MCF 10A (cell line): ENCODE data around the gene CWC27. TPM values are rescaled to one million over a fixed set of nuclear protein-coding genes. Genes with fewer than 3 reads are reported as not detected.

Experiments
- BruUV-seq: library from RNA; stranded (reverse); fragments of 400-500 nt; replicated peaks from 2 replicates; lab custom pipeline; 2021; lab: Mats Ljungman, UMichigan
- CTCF ChIA-PET: fragments of 300-600 bp; sonication (Branson Sonifier 250); formaldehyde crosslinking; extraction: SDS; loops from one replicate; lab custom pipeline; 2021; ENCODE audit warnings: antibody characterized with exemption, inconsistent platforms; lab: Yijun Ruan, JAX
- POLR2A ChIA-PET: fragments of 300-600, 350-650 bp; sonication (Branson Sonifier 250); formaldehyde crosslinking; extraction: SDS; loops from one replicate; lab custom pipeline; 2020; ENCODE audit warnings: antibody characterized with exemption, inconsistent platforms; lab: Yijun Ruan, JAX
- DNase-seq: peaks from one replicate; pipeline ENCODE4 v3.0.0-alpha.2; 2018; ENCODE audit not compliant: unreplicated experiment
- H3K27ac Mint-ChIP-seq: one replicate; pipeline ENCODE4 v1.8.0; 2022; ENCODE audit warnings: mild to moderate bottlenecking, low read depth, mixed read lengths; ENCODE audit not compliant: unreplicated experiment
- H3K27me3 Mint-ChIP-seq: one replicate; pipeline ENCODE4 v1.8.0; 2022; ENCODE audit warnings: mixed read lengths; ENCODE audit not compliant: insufficient read depth, unreplicated experiment
- H3K36me3 Mint-ChIP-seq: one replicate; pipeline ENCODE4 v1.8.0; 2022; ENCODE audit warnings: mild to moderate bottlenecking, moderate library complexity, mixed read lengths; ENCODE audit not compliant: insufficient read depth, unreplicated experiment
- H3K4me1 Mint-ChIP-seq: one replicate; pipeline ENCODE4 v1.8.0; 2022; ENCODE audit warnings: mixed read lengths; ENCODE audit not compliant: insufficient read depth, unreplicated experiment
- H3K4me3 Mint-ChIP-seq: one replicate; pipeline ENCODE4 v1.8.0; 2022; ENCODE audit warnings: mild to moderate bottlenecking, moderate library complexity, mixed read lengths; ENCODE audit not compliant: unreplicated experiment
- H3K9me3 Mint-ChIP-seq: one replicate; pipeline ENCODE4 v1.8.0; 2022; ENCODE audit warnings: mixed read lengths; ENCODE audit not compliant: unreplicated experiment
- CTCF ChIP-seq: fragments of 200-600 bp; IDR thresholded peaks from one replicate; pipeline ENCODE4 v1.8.0; 2022; ENCODE audit warnings: antibody characterized with exemption, mild to moderate bottlenecking; ENCODE audit not compliant: unreplicated experiment
- intact Hi-C: fragments of 100-400 bp; cut with micrococcal nuclease; formaldehyde crosslinking; loops from 2 replicates; pipeline ENCODE4 v1.14.1; 2022
- total RNA-seq: library from RNA; stranded (reverse); gene quantifications from 2 replicates; pipeline ENCODE4 v1.2.3, GENCODE V29; 2022

CWC27 gene
- total RNA-seq, 1 experiment from 2014 or later = 34.2 TPM

- ChIA-PET CTCF (no interaction called here), POLR2A (interaction anchor here (1.3 kb wide), 1 partner anchor 15 kb away, joined by 3 read pairs; no protein-coding TSS in a partner anchor)
- TF ChIP-seq CTCF = no peak
- intact Hi-C loops = no loop called here
- Mint-ChIP-seq H3K4me1 (no peaks in the 10 kb centered on the region), H3K9me3 (no peaks in the 10 kb centered on the region), H3K36me3 (peaks cover 12% of the 10 kb centered on the region), H3K4me3 (no peak overlapping the region), H3K27ac (no peak overlapping the region), H3K27me3 (no peaks in the 10 kb centered on the region)
- BruUV-seq = no TSS peak
- DNase-seq = no peak
These were observed 203.3 kb downstream of the CWC27 start for GRCh38 chr5:64971990-64972389.

GRCh38 chr5:64972591-64972990, 203.9 kb downstream of the CWC27 start:
- TF ChIP-seq CTCF = no peak
- CTCF ChIA-PET = interaction anchor here (1.5 kb wide), 1 partner anchor 13 kb away, joined by 3 read pairs; no protein-coding TSS in a partner anchor
- H3K9me3 Mint-ChIP-seq = no peaks in the 10 kb centered on the region
- intact Hi-C loops = no loop called here
- peaks cover 18% of the 10 kb centered on the region for H3K36me3 Mint-ChIP-seq
- no peak overlapping the region for H3K4me3 Mint-ChIP-seq
- no peaks in the 10 kb centered on the region for H3K27me3 Mint-ChIP-seq
- no TSS peak for BruUV-seq
- no peak overlapping the region for H3K27ac Mint-ChIP-seq
- no peak for DNase-seq
- peaks cover under 1% of the 10 kb centered on the region for H3K4me1 Mint-ChIP-seq
- POLR2A ChIA-PET = interaction anchor here (1.3 kb wide), 1 partner anchor 15 kb away, joined by 3 read pairs; no protein-coding TSS in a partner anchor

- ChIA-PET POLR2A (interaction anchor here (0.5 to 1.3 kb wide), 2 partner anchors 16 to 358 kb away, joined by 3 read pairs; no protein-coding TSS in a partner anchor), CTCF (interaction anchor here (1.5 kb wide), 1 partner anchor 12 kb away, joined by 3 read pairs; no protein-coding TSS in a partner anchor)
- no peaks in the 10 kb centered on the region for H3K9me3 Mint-ChIP-seq
- H3K27me3 Mint-ChIP-seq = no peaks in the 10 kb centered on the region
- no peak overlapping the region for H3K27ac Mint-ChIP-seq
- H3K4me1 Mint-ChIP-seq = peaks cover 6% of the 10 kb centered on the region
- no peak overlapping the region for H3K4me3 Mint-ChIP-seq
- peaks cover 18% of the 10 kb centered on the region for H3K36me3 Mint-ChIP-seq
- intact Hi-C loops = no loop called here
- no peak for DNase-seq
- no TSS peak for BruUV-seq
- no peak for TF ChIP-seq CTCF
These were observed 204.5 kb downstream of the CWC27 start for GRCh38 chr5:64973215-64973614.

- H3K4me1 Mint-ChIP-seq = peaks cover 6% of the 10 kb centered on the region
- ChIA-PET CTCF (no interaction called here), POLR2A (interaction anchor here (0.7 kb wide), 1 partner anchor 597 kb away, joined by 3 read pairs; no protein-coding TSS in a partner anchor)
- H3K36me3 Mint-ChIP-seq = peaks cover 18% of the 10 kb centered on the region
- H3K9me3 Mint-ChIP-seq = no peaks in the 10 kb centered on the region
- TF ChIP-seq CTCF = no peak
- intact Hi-C loops = no loop called here
- BruUV-seq = no TSS peak
- H3K27me3 Mint-ChIP-seq = no peaks in the 10 kb centered on the region
- DNase-seq = peak; percentile 31
- no peak overlapping the region for H3K4me3 Mint-ChIP-seq
- no peak overlapping the region for H3K27ac Mint-ChIP-seq
These were observed 209.0 kb downstream of the CWC27 start for GRCh38 chr5:64977779-64978178.
